ENCODE measurements around the gene EFL1.

DNA sequence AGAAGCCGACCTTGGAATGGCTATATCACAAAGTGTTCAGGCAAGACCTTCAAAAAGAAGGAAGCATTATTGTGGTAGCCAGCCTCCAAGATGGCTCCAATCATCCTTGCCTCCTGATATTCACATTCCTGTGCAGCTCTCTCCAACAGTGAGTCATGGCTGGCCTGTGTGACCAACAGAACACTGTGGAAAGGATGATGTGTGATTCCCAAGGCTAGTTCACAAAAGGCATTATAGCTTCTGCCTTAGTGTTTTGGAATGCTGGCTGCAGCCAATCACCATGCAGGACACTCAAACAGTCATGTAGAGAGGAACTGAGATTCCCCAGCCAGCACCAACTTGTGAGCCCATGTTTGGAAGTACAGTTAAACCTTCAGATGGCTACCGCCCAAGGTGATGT lies 102.6 kb downstream of the EFL1 start:
- TF ChIP-seq, protein P1, sequence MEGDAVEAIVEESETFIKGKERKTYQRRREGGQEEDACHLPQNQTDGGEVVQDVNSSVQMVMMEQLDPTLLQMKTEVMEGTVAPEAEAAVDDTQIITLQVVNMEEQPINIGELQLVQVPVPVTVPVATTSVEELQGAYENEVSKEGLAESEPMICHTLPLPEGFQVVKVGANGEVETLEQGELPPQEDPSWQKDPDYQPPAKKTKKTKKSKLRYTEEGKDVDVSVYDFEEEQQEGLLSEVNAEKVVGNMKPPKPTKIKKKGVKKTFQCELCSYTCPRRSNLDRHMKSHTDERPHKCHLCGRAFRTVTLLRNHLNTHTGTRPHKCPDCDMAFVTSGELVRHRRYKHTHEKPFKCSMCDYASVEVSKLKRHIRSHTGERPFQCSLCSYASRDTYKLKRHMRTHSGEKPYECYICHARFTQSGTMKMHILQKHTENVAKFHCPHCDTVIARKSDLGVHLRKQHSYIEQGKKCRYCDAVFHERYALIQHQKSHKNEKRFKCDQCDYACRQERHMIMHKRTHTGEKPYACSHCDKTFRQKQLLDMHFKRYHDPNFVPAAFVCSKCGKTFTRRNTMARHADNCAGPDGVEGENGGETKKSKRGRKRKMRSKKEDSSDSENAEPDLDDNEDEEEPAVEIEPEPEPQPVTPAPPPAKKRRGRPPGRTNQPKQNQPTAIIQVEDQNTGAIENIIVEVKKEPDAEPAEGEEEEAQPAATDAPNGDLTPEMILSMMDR (IDR thresholded peaks at IDR 0.05) = no peak
- no peak for TF ChIP-seq POLR2A (IDR thresholded peaks at IDR 0.05)
